ENCODE measurements around the gene STK24. TPM values are rescaled to one million over a fixed set of nuclear protein-coding genes. Genes with fewer than 3 reads are reported as not detected.

Gene STK24
- total and polyA plus RNA-seq, 10 of the 15 experiments (the other 5 are each of a cell fraction or from before 2014, with no cell fraction given): 7.5 to 115 (median 52.9) TPM

DNA sequence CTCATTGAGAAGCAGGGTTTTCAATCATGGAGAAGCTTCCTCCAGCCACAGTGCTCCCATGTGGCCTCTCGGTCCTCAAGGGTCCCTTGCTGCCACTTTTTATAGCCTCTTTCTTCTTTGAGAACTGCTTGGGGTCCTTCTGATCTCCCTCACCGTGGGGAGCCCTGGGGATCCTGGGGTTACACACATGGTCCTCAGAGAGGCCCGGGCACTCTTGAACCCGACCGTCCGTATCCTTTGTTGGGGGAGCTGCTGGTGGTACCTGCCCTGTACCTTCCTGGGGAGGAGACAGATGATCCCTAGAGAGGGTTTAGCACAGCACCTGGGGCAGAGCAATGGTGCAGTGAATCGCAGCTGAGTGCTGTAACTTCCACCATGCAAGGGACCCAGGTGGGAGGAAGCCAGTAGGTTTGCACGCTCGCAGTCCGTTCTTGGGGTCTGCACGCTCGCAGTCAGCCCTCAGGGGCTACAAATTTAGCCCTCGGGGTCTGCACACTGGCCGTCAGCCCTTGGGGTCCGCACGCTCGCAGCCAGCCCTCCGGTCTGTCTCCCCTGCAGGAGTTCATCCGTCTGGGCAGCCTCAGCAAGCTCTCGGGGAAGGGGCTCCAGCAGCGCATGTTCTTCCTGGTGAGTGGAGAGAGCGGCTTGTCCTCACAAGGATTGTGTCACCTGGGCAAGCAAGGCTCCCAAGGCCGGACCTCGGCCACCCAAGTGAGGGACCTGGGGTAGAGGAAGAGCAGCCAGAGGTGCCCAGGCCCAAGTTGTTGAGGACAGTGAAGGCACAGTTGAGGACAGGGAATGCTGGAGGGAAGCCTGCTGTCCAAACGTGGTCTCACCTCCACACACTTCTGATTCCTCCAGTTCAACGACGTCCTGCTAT, 138.4 kb downstream of the STK24 start (continued):
- TF ChIP-seq, protein P1, sequence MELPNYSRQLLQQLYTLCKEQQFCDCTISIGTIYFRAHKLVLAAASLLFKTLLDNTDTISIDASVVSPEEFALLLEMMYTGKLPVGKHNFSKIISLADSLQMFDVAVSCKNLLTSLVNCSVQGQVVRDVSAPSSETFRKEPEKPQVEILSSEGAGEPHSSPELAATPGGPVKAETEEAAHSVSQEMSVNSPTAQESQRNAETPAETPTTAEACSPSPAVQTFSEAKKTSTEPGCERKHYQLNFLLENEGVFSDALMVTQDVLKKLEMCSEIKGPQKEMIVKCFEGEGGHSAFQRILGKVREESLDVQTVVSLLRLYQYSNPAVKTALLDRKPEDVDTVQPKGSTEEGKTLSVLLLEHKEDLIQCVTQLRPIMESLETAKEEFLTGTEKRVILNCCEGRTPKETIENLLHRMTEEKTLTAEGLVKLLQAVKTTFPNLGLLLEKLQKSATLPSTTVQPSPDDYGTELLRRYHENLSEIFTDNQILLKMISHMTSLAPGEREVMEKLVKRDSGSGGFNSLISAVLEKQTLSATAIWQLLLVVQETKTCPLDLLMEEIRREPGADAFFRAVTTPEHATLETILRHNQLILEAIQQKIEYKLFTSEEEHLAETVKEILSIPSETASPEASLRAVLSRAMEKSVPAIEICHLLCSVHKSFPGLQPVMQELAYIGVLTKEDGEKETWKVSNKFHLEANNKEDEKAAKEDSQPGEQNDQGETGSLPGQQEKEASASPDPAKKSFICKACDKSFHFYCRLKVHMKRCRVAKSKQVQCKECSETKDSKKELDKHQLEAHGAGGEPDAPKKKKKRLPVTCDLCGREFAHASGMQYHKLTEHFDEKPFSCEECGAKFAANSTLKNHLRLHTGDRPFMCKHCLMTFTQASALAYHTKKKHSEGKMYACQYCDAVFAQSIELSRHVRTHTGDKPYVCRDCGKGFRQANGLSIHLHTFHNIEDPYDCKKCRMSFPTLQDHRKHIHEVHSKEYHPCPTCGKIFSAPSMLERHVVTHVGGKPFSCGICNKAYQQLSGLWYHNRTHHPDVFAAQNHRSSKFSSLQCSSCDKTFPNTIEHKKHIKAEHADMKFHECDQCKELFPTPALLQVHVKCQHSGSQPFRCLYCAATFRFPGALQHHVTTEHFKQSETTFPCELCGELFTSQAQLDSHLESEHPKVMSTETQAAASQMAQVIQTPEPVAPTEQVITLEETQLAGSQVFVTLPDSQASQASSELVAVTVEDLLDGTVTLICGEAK (IDR thresholded peaks at IDR 0.05; ENCODE audit: borderline replicate concordance): no peak
- TF ChIP-seq TAF1 (IDR thresholded peaks at IDR 0.05; ENCODE audit: borderline replicate concordance, low read depth, low read length): no peak
- no peak for TF ChIP-seq SPI1 (IDR thresholded peaks at IDR 0.05; ENCODE audit: borderline replicate concordance, insufficient read depth, low read depth, low read length)
- TF ChIP-seq TARDBP (IDR thresholded peaks at IDR 0.05; ENCODE audit: borderline replicate concordance): no peak
- no peak for TF ChIP-seq MYC (IDR thresholded peaks at IDR 0.05; ENCODE audit: insufficient read depth, insufficient read length, insufficient replicate concordance, low read length, severe bottlenecking)
- no peak for TF ChIP-seq GATAD2B (conservative IDR thresholded peaks at IDR 0.05; ENCODE audit: low read depth)
